VCaP (cell line): ENCODE measurements around the gene CST3.

Experiments
- H3K27ac ChIP-seq: fragments of 450-650 bp; 2 replicates; pipeline ENCODE4 v1.5.1; 2017
- TF ChIP-seq, protein P1 (sequence below): fragments of 450-650 bp; conservative IDR thresholded peaks from 2 replicates; pipeline ENCODE4 v1.5.1; 2017; ENCODE audit warnings: mild to moderate bottlenecking, moderate library complexity

The CST3 gene

GRCh38 chr20:23588434-23589403 lies 49.0 kb downstream of the CST3 start:
- TF ChIP-seq, protein P1, sequence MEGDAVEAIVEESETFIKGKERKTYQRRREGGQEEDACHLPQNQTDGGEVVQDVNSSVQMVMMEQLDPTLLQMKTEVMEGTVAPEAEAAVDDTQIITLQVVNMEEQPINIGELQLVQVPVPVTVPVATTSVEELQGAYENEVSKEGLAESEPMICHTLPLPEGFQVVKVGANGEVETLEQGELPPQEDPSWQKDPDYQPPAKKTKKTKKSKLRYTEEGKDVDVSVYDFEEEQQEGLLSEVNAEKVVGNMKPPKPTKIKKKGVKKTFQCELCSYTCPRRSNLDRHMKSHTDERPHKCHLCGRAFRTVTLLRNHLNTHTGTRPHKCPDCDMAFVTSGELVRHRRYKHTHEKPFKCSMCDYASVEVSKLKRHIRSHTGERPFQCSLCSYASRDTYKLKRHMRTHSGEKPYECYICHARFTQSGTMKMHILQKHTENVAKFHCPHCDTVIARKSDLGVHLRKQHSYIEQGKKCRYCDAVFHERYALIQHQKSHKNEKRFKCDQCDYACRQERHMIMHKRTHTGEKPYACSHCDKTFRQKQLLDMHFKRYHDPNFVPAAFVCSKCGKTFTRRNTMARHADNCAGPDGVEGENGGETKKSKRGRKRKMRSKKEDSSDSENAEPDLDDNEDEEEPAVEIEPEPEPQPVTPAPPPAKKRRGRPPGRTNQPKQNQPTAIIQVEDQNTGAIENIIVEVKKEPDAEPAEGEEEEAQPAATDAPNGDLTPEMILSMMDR: no peak

DNA sequence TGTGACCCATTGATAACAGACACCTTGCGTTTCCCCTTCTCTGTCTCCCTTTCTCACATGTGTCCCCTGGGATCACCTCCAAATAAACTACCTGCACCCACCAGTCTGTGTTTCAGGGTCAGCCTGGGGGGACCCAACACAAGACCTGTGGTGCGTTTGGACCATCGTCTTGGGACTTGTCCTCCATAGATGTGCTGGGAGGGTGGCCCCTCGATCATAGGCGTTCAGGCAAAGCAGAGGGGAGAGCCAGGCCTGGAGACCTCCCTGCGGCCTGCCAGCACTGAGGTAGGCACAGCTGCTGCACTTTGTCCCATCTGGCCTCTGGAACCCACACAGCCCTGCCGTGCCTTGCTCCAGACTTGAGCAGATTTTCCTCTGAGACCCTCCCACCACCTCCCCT lies 50.1 kb downstream of the CST3 start:
- H3K27ac ChIP-seq: peak overlapping the region; percentile 61; the same call in 1 of the 2 replicates
- TF ChIP-seq, protein P1: no peak

More at GRCh38 chr20:23588434-23589403, 49.0 kb downstream of the CST3 start:
- no peak overlapping the region; the same call in 1 of the 2 replicates for H3K27ac ChIP-seq

GRCh38 chr20:23586735-23587525 lies 50.8 kb downstream of the CST3 start:
- H3K27ac ChIP-seq: peak overlapping the region; percentile 61
- TF ChIP-seq, protein P1: no peak

DNA sequence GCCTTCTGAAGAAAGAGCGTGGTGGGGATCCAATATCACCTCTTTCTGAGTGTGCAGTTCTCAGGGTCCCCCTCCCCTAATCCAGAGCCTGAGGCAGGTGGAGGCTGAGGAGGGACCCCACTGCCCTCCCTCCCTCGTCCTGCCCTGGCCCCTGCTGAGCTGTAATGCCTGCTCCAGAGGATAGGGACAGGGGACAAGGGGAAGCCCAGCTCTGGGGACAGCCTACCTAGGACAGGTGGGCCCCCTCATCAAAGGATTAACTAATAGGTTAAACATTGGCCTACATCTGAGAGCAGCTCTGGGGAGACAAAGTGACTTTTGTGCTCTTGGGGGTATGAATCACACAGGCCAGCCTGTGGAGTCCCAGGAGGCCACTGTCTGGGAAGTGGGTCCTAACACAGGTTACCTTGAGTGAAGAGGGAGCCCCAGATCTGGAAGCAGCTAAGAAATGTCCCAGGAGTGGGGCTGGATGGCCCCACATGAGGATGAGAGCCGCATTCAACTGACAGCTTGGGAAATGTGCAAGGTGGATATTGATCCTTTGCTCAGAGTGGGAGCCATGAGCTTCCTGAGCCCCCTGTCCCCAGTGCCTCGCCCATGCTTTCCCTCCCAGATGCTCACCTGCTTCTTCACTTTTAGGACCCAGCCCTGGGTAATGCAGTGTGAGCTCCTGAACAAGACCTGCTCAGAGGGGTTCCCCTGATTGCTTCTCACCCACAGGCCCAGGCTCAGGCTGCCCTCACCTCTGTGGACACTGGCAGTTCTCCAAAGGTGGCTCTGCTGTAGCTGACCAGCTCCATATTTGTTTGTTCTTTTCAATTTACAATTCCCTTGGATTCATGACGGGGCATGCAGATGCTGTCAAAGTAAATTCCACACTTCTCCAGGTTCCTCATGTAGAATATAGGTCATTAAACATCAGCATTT lies 51.7 kb downstream of the CST3 start:
- TF ChIP-seq, protein P1: no peak
- H3K27ac ChIP-seq: peak overlapping the region; percentile 61

- TF ChIP-seq, protein P1: no peak
- peak overlapping the region; percentile 61; the same call in 1 of the 2 replicates for H3K27ac ChIP-seq
These were observed 52.3 kb downstream of the CST3 start for GRCh38 chr20:23585449-23585807.

DNA sequence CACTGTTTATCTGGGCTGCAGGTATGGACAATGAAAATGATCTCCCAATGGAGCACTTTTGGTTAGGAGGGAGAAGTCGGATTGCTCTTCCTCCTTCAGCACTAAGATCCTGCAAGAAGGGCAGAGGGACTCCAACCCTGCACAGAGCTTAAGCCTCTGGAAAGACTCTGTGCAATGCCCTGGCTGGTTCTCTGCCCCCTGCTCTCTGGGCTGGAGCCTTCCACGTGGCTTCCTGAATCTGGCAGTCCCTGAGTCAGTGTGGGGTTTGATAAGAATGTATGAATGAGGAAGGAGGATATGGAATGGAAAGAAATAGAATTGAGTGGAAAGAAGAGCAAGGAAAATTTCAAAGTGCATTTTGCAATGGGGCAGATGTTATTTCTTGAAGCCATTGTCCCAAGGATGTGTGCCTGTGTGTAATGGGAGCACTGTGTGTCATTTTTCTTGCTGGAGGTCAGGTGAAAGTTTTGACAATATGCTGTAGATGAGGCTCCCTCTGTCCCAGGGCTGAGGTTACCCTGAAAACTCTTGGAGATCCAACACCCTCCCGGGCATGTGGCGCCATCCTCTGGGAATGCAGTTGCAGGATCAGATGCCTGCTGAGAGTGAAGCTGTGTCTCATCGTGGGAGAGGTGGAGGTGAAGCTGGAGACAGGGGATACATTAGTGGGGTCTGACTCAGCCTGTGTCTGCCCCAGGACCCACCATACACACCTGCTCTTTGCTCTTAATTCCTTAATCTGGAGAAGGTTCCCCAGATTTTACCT lies 53.1 kb downstream of the CST3 start:
- TF ChIP-seq, protein P1: no peak
- no peak overlapping the region for H3K27ac ChIP-seq
